SH-SY5Y (cell line): ENCODE measurements around the gene AGK.

Experiments
- GATA2 ChIP-seq: IDR thresholded peaks from 2 replicates; pipeline ENCODE4 v1.6.1; 2011; ENCODE audit warnings: mild to moderate bottlenecking, low read depth, low read length
- GATA3 ChIP-seq: IDR thresholded peaks from 2 replicates; pipeline ENCODE4 v1.6.1; 2011; ENCODE audit warnings: low read depth, mild to moderate bottlenecking, low read length, moderate library complexity

The AGK gene

GRCh38 chr7:141691961-141692360 lies 140.8 kb downstream of the AGK start:
- no peak for TF ChIP-seq GATA2
- no peak for TF ChIP-seq GATA3

DNA sequence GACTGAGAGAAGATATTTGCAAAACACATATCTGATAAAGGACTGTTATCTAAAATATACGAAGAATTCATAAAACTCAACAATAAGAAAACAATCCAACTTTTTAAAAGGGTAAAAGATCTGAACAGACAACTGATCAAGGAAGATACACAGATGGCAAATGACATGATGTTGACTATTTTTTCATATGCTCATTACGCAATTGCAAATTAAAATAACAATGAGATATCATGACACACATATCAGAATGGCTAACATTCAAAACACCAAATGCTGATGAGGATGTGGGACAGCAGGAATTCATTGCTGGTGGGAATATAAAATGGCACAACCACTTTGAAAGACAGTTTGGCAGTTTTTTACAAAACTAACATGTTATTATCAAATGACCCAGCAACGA lies 141.9 kb downstream of the AGK start:
- TF ChIP-seq GATA2 (no peak), GATA3 (no peak)

- TF ChIP-seq GATA2 (no peak), GATA3 (no peak)
Observed at GRCh38 chr7:141695803-141696289, 144.6 kb downstream of the AGK start.

GRCh38 chr7:141696348-141696747 lies 145.1 kb downstream of the AGK start:
- no peak for TF ChIP-seq GATA3
- TF ChIP-seq GATA2: no peak

- no peak for TF ChIP-seq GATA2
- TF ChIP-seq GATA3: no peak
Observed at GRCh38 chr7:141697211-141697871, 146.1 kb downstream of the AGK start.

DNA sequence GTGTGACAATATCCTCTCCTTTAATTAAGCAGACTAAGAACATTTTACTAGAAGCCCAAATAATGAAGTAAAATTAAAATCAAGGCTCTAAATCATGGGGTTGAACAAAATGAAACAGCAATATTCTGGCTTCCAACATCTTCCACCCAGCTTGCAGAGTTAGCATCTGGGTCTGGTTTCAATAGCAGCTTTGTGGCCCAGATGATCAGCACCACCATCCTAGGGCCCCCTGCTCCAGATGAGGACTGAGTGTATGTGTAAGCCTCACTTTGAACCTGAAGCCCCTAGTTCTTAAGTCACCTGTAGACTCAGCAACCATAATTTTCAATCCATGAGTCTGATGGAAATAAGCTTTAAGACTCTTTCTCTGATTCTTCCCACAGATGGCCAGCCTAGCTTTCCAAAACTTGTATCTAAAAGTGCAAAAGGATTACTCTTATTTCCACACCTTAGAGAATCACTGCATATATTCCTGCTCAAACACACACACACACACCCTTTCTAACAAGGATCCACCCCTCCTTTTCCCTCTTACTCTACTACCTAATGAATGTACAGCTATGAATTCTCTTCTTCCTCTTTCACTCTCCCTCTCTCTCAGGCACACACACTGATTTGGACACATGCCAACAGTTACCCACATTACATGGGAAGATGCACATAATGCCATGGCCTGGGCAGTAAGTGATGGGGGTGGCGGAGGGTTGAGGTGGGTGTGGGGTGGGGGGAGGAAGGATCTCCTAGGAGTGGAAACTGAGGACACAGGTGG lies 147.2 kb downstream of the AGK start:
- TF ChIP-seq GATA2: no peak
- TF ChIP-seq GATA3: no peak

DNA sequence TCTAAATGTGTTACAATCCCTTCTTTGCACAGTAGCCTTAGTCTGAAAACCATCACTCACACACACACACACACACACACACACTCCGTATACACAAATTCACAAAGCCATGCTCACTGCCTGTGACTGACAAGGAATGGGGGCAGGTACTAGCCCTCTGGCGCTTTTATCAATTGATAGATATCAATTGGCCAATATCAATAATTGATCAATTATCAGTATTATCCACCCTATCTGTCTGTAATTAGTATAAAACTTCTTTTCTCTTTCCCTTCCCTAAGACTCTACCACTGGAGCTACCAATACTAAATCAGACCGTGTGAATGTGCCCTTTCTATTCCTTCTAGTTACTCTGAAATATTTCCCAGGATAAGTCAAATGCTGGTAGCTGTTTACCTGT lies 148.7 kb downstream of the AGK start:
- no peak for TF ChIP-seq GATA2
- TF ChIP-seq GATA3: no peak

GRCh38 chr7:141700296-141700847 lies 149.2 kb downstream of the AGK start:
- TF ChIP-seq GATA3: no peak
- no peak for TF ChIP-seq GATA2

- no peak for TF ChIP-seq GATA3
- no peak for TF ChIP-seq GATA2
Observed at GRCh38 chr7:141700848-141701371, 149.7 kb downstream of the AGK start.

DNA sequence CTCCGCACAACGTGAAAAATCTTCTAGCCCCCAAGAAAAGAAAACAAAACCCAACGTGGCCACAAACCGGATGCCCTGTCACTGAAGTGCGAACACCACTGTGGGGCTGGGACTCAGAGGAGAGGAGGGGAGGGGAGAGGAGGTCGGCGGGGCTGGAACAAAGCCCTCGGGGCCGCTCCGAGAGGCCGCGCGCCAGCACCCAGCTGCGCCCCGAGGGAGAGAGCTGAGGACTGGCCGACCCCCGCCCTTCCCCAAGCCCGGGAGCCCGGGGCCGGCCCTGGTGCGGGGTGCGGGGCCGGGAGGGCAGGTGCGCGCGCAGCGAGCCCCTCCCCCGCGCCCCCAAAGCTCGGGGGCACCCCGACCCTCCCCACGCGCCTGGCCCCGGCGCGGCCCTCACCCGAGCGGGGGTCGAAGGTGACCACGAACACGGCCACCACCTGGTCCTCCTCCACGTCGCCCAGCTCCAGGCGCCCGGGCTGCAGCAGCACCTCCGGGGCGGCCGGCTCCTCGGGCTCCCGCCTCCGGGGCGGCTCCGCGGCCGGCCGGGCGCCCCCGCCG lies 150.4 kb downstream of the AGK start:
- TF ChIP-seq GATA2 (no peak), GATA3 (no peak)

DNA sequence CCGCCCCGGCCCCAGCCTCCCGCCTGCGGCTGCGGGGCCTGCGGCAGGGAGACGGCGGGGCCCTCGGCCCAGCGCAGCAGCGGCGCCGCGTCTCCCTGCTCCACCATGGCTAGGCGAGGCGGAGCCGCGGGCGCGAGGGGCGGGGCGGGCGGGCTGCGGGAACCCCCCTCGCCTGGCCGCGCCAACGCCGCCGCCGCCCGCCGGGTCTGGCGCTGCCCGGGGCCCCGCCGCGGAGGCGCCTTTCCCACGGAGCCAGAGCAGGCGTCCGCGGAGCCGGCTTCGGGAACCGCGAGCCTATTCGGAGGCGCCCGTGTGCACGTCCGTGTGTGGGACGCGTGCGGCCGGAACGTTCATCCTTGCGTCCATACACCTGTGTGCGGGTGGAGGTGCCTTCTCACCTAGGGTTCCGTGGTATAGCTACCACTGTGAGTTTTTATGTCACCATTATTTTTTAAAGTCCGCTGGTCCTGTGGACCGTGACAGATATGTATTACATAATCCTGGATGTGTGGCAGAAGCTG lies 150.9 kb downstream of the AGK start, which contains the start of gene DENND11:
TSS of gene DENND11 (minus strand) at position 120 of the 521 bp plus-strand sequence. CDS start at position 107, 13 bp downstream.
- TF ChIP-seq GATA2 (no peak), GATA3 (no peak)

DNA sequence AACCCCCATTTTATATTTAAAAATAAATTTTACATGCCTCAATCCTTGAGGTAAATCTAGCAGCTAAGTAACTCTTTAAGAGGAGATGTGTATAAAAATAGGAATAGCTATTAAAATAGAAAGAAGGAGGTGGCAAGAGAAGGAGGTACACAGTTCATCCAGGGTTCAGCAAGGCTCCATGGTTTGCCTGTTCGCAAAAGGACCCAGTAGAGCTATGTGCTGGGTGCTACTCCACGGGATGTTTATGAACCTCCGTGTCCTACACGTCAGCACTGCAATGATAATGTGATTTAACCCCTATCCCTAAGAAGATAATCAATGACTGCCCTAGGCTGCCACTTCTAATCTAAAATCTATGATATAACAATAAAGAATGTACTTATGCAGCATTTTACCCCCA lies 151.7 kb downstream of the AGK start:
- no peak for TF ChIP-seq GATA3
- TF ChIP-seq GATA2: no peak

DNA sequence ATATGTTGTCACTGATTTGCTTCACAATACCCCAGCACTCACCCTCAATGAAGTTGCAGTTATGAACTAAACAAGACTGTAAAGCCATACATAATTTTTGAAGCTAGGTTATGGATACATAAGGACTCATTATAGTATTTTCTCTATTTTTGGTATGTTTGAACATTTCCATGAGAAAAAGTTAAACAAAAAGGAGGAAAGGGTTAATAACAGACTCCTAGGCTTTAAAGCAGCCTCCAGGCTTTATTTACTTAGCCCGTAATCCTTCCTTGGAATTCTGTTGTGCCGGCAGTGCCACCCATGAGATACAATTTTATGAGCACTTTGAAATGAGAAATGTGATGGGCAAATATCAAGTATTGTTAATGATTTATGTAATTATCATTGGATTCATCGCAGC lies 152.9 kb downstream of the AGK start:
- no peak for TF ChIP-seq GATA2
- no peak for TF ChIP-seq GATA3

DNA sequence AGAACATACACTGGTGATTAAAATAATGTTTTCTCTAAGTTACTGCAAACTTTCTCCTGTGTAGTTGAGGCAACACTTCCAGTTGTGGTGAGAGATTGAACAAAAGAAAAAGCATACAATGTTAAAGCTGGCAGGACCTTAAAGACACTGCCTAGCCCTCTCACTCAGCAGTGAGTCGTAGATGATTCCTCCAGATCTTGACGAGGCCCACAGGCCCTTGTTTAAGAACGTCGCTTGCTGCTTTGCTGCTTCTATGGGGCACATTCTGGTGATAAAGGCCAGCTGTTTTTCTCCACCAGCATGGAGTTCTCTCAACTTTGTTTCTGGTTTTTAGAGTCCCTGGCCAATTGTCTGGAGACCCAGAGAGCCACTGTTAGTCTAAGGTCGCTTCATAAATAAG lies 153.5 kb downstream of the AGK start:
- TF ChIP-seq GATA2 (no peak), GATA3 (no peak)
